PC-3 (cell line): ENCODE measurements around the gene ROBO2. TPM values are rescaled to one million over a fixed set of nuclear protein-coding genes. Genes with fewer than 3 reads are reported as not detected.

Experiments used
- ATAC-seq: fragments of 200-7000 bp; cut with Tn5 transposase; 2 replicates; pipeline ENCODE4 v1.9.1; 2020; ENCODE audit warnings: mild to moderate bottlenecking, moderate library complexity
- BruUV-seq: library from RNA; stranded (reverse); fragments of 400-500 nt; replicated peaks from 2 replicates; lab custom pipeline; 2021; lab: Mats Ljungman, UMichigan
- CTCF ChIA-PET: fragments of 300-600 bp; sonication (Branson Sonifier 250); formaldehyde crosslinking; loops from one replicate; lab custom pipeline; 2022; ENCODE audit warnings: antibody characterized with exemption; lab: Charles Lee
- POLR2A ChIA-PET: fragments of 300-600 bp; sonication (Branson Sonifier 250); formaldehyde crosslinking; loops from one replicate; lab custom pipeline; 2022; ENCODE audit warnings: antibody characterized with exemption; ENCODE audit not compliant: unreplicated experiment; lab: Charles Lee
- DNase-seq: peaks from one replicate; pipeline ENCODE4 v3.0.0-alpha.2; 2015
- H2AFZ ChIP-seq: fragments of 300-600 bp; sonication (generic); 2 replicates; pipeline ENCODE4 v1.6.0; 2016; ENCODE audit warnings: antibody characterized with exemption, low read length
- H3F3A ChIP-seq: fragments of 300-600 bp; sonication (generic); one replicate; pipeline ENCODE4 v1.6.0; 2017; ENCODE audit warnings: antibody characterized with exemption, low read length, control low read depth, mild to moderate bottlenecking; ENCODE audit not compliant: unreplicated experiment
- H3K27ac ChIP-seq: fragments of 300-600 bp; sonication (generic); 2 replicates; pipeline ENCODE4 v1.5.1; 2016; ENCODE audit warnings: mild to moderate bottlenecking, low read length
- H3K27me3 ChIP-seq: fragments of 300-600 bp; sonication (generic); 2 replicates; pipeline ENCODE4 v1.6.1; 2016; ENCODE audit warnings: low read length, mixed read lengths
- H3K36me3 ChIP-seq: fragments of 300-600 bp; sonication (generic); 2 replicates; pipeline ENCODE4 v1.6.1; 2016; ENCODE audit warnings: low read depth, mixed run types, low read length, mixed read lengths
- H3K4me1 ChIP-seq: fragments of 300-600 bp; sonication (generic); 2 replicates; pipeline ENCODE4 v1.5.1; 2016; ENCODE audit warnings: low read length; ENCODE audit not compliant: insufficient read depth
- H3K4me2 ChIP-seq: fragments of 300-600 bp; sonication (generic); 2 replicates; pipeline ENCODE4 v1.6.0; 2016; ENCODE audit warnings: low read length
- H3K4me3 ChIP-seq: fragments of 300-600 bp; sonication (generic); 2 replicates; pipeline ENCODE4 v1.5.1; 2016; ENCODE audit warnings: mild to moderate bottlenecking, low read length, mixed read lengths
- H3K79me2 ChIP-seq: fragments of 300-600 bp; sonication (generic); 2 replicates; pipeline ENCODE4 v1.6.1; 2017; ENCODE audit warnings: low read length, mixed read lengths
- H3K9ac ChIP-seq: fragments of 300-600 bp; sonication (generic); 2 replicates; pipeline ENCODE4 v1.6.0; 2016; ENCODE audit warnings: mild to moderate bottlenecking, low read length
- H3K9me2 ChIP-seq: fragments of 300-600 bp; sonication (generic); replicated peaks from 2 replicates; pipeline ENCODE4 v1.6.1; 2016; ENCODE audit warnings: mixed run types, low read length, mixed read lengths
- H3K9me3 ChIP-seq: fragments of 300-600 bp; sonication (generic); 2 replicates; pipeline ENCODE4 v1.6.1; 2016; ENCODE audit warnings: low read length, mixed read lengths
- H4K20me1 ChIP-seq: fragments of 300-600 bp; sonication (generic); 2 replicates; pipeline ENCODE4 v1.6.1; 2016; ENCODE audit warnings: low read length, mixed read lengths
- CTCF ChIP-seq: fragments of 300-600 bp; sonication (generic); conservative IDR thresholded peaks from 2 replicates; pipeline ENCODE4 v1.5.1; 2017; ENCODE audit warnings: antibody characterized with exemption, low read depth, mild to moderate bottlenecking, low read length
- EZH2 ChIP-seq: fragments of 300-600 bp; sonication (generic); IDR thresholded peaks from one replicate; pipeline ENCODE4 v1.6.1; 2017; ENCODE audit warnings: antibody characterized with exemption, mild to moderate bottlenecking, low read length; ENCODE audit not compliant: unreplicated experiment
- EZH2phosphoT487 ChIP-seq: fragments of 300-600 bp; sonication (generic); IDR thresholded peaks from 2 replicates; pipeline ENCODE4 v1.6.1; 2018; ENCODE audit warnings: mild to moderate bottlenecking, antibody characterized with exemption, low read length, borderline replicate concordance
- intact Hi-C: fragments of 100-400 bp; cut with micrococcal nuclease; formaldehyde crosslinking; loops from 2 replicates; pipeline ENCODE4 v1.9.0; 2023
- total RNA-seq: library from RNA; depleted of rRNA; stranded (reverse); fragments of >200 nt; gene quantifications from 2 replicates; pipeline ENCODE4 v1.2.3, GENCODE V29; 2014

Gene ROBO2
- total RNA-seq, 1 experiment from 2014 or later, result not detected

- no peaks in the 10 kb centered on the region for H4K20me1 ChIP-seq
- no peaks in the 10 kb centered on the region for H3K36me3 ChIP-seq
- intact Hi-C loops, result no loop called here
- no peaks in the 10 kb centered on the region for H3K79me2 ChIP-seq
- DNase-seq (no peak), ATAC-seq (no peak)
- BruUV-seq, result no TSS peak
- peaks cover 10% of the 10 kb centered on the region; the same call in 1 of the 2 replicates for H3K4me1 ChIP-seq
- no peaks in the 10 kb centered on the region for H3F3A ChIP-seq
- ChIA-PET CTCF (no interaction called here), POLR2A (no interaction called here)
- no peak overlapping the region for H3K4me3 ChIP-seq
- H3K9me2 ChIP-seq, result no peaks in the 10 kb centered on the region
- no peak overlapping the region for H2AFZ ChIP-seq
- H3K27me3 ChIP-seq, result peaks cover 4% of the 10 kb centered on the region; the same call in 1 of the 2 replicates
- H3K4me2 ChIP-seq, result no peak overlapping the region
- no peak overlapping the region for H3K9ac ChIP-seq
- no peak overlapping the region for H3K27ac ChIP-seq
- no peak for TF ChIP-seq EZH2
- no peak for TF ChIP-seq CTCF
- no peak for TF ChIP-seq EZH2phosphoT487
- no peaks in the 10 kb centered on the region for H3K9me3 ChIP-seq
Measured at GRCh38 chr3:77372634-77373346, 332.9 kb downstream of the ROBO2 start.

- H3K4me3 ChIP-seq, result no peak overlapping the region
- peaks cover 9% of the 10 kb centered on the region for H3K27me3 ChIP-seq
- TF ChIP-seq EZH2, result no peak
- TF ChIP-seq EZH2phosphoT487, result no peak
- TF ChIP-seq CTCF, result no peak
- ATAC-seq, result no peak
- H3K9ac ChIP-seq, result no peak overlapping the region
- no peaks in the 10 kb centered on the region for H3K79me2 ChIP-seq
- H3K4me2 ChIP-seq, result no peak overlapping the region
- no peak for DNase-seq
- no peak overlapping the region for H2AFZ ChIP-seq
- H3F3A ChIP-seq, result no peaks in the 10 kb centered on the region
- H3K9me3 ChIP-seq, result no peaks in the 10 kb centered on the region
- no peaks in the 10 kb centered on the region for H3K36me3 ChIP-seq
- H3K4me1 ChIP-seq, result peaks cover 10% of the 10 kb centered on the region; the same call in 1 of the 2 replicates
- BruUV-seq, result no TSS peak
- ChIA-PET POLR2A (no interaction called here), CTCF (no interaction called here)
- H3K27ac ChIP-seq, result no peak overlapping the region
- H3K9me2 ChIP-seq, result no peaks in the 10 kb centered on the region
- intact Hi-C loops, result no loop called here
- H4K20me1 ChIP-seq, result no peaks in the 10 kb centered on the region
Measured at GRCh38 chr3:77373619-77374018, 333.7 kb downstream of the ROBO2 start.

- no TSS peak for BruUV-seq
- H3F3A ChIP-seq, result no peaks in the 10 kb centered on the region
- no peak overlapping the region for H3K4me3 ChIP-seq
- no peaks in the 10 kb centered on the region for H3K9me2 ChIP-seq
- no peak overlapping the region for H2AFZ ChIP-seq
- intact Hi-C loops, result no loop called here
- no peaks in the 10 kb centered on the region for H4K20me1 ChIP-seq
- no peak for ATAC-seq
- H3K27me3 ChIP-seq, result peaks cover 34% of the 10 kb centered on the region
- no peak for TF ChIP-seq EZH2phosphoT487
- no peak overlapping the region for H3K9ac ChIP-seq
- DNase-seq, result no peak
- no peak overlapping the region for H3K4me2 ChIP-seq
- no peaks in the 10 kb centered on the region for H3K4me1 ChIP-seq
- ChIA-PET POLR2A (no interaction called here), CTCF (no interaction called here)
- H3K27ac ChIP-seq, result no peak overlapping the region
- H3K79me2 ChIP-seq, result no peaks in the 10 kb centered on the region
- no peaks in the 10 kb centered on the region for H3K36me3 ChIP-seq
- H3K9me3 ChIP-seq, result no peaks in the 10 kb centered on the region
Measured at GRCh38 chr3:77376511-77376910, 336.6 kb downstream of the ROBO2 start.
